Hepatocyte (in vitro differentiated cells): Measurements from ENCODE around the gene KIAA0408. TPM values are rescaled to one million over a fixed set of nuclear protein-coding genes. Genes with fewer than 3 reads are reported as not detected.
A peak's percentile ranks its signal among the peaks of the same experiment; 100 is the strongest.

Source experiments
- DNase-seq: peaks from one replicate; pipeline ENCODE4 v3.0.0-alpha.2; 2016; ENCODE audit warnings: low spot score
- H2AFZ ChIP-seq: fragments of 200-600 bp; sonication (generic); 2 replicates; pipeline ENCODE4 v1.6.0; 2016; ENCODE audit warnings: antibody characterized with exemption, mild to moderate bottlenecking
- H3K27ac ChIP-seq: fragments of 200-600 bp; sonication (generic); 2 replicates; pipeline ENCODE4 v1.5.1; 2016; ENCODE audit warnings: mild to moderate bottlenecking
- H3K27me3 ChIP-seq: fragments of 200-600 bp; sonication (generic); 2 replicates; pipeline ENCODE4 v1.6.1; 2016
- H3K36me3 ChIP-seq: fragments of 200-600 bp; sonication (generic); replicated peaks from 2 replicates; pipeline ENCODE4 v1.5.1; 2016; ENCODE audit warnings: low read depth; ENCODE audit not compliant: insufficient read depth
- H3K4me1 ChIP-seq: fragments of 200-600 bp; sonication (generic); 2 replicates; pipeline ENCODE4 v1.5.1; 2016; ENCODE audit warnings: mild to moderate bottlenecking, moderate library complexity; ENCODE audit not compliant: insufficient read depth
- H3K4me2 ChIP-seq: fragments of 200-600 bp; sonication (generic); 2 replicates; pipeline ENCODE4 v1.6.0; 2016
- H3K4me3 ChIP-seq: fragments of 200-600 bp; sonication (generic); 2 replicates; pipeline ENCODE4 v1.5.1; 2016; ENCODE audit warnings: mild to moderate bottlenecking
- H3K79me2 ChIP-seq: fragments of 200-600 bp; sonication (generic); 2 replicates; pipeline ENCODE4 v1.6.0; 2017; ENCODE audit warnings: mild to moderate bottlenecking
- H3K9me2 ChIP-seq: fragments of 200-600 bp; sonication (generic); replicated peaks from 2 replicates; pipeline ENCODE4 v1.6.0; 2017; ENCODE audit warnings: mild to moderate bottlenecking; ENCODE audit not compliant: insufficient read depth
- H3K9me3 ChIP-seq: fragments of 200-600 bp; sonication (generic); 2 replicates; pipeline ENCODE4 v1.5.1; 2016; ENCODE audit warnings: low read depth, mild to moderate bottlenecking
- H4K20me1 ChIP-seq: fragments of 200-600 bp; sonication (generic); 2 replicates; pipeline ENCODE4 v1.6.0; 2016; ENCODE audit warnings: mild to moderate bottlenecking; ENCODE audit not compliant: insufficient read depth, poor library complexity, severe bottlenecking
- CTCF ChIP-seq: fragments of 200-600 bp; sonication (generic); IDR thresholded peaks from 2 replicates; pipeline ENCODE4 v1.5.1; 2016; ENCODE audit warnings: antibody characterized with exemption, mild to moderate bottlenecking; ENCODE audit not compliant: poor library complexity
- EZH2 ChIP-seq: fragments of 200-600 bp; sonication (generic); IDR thresholded peaks from 2 replicates; pipeline ENCODE4 v1.6.1; 2016; ENCODE audit warnings: antibody characterized with exemption, mild to moderate bottlenecking, borderline replicate concordance
- EZH2phosphoT487 ChIP-seq: fragments of 200-600 bp; sonication (generic); IDR thresholded peaks from one replicate; pipeline ENCODE4 v1.6.1; 2018; ENCODE audit warnings: antibody characterized with exemption, mild to moderate bottlenecking, low read depth, moderate library complexity; ENCODE audit not compliant: unreplicated experiment, severe bottlenecking
- WGBS: methylation state at CpG from one replicate; pipeline ENCODE4 v1.1.6; 2016; ENCODE audit warnings: low lambda C conversion rate; ENCODE audit errors: missing lambda C conversion rate; 5-methylcytosine and 5-hydroxymethylcytosine counted together
- polyA plus RNA-seq: library from polyadenylated mRNA; unstranded; fragments of >200 nt; fragmentation: Nextera tagmentation; extraction: Ambion mirVana; gene quantifications from 2 replicates; pipeline ENCODE4 v1.2.1, GENCODE V29; 2016
- total RNA-seq: library from RNA; depleted of rRNA; stranded (reverse); fragments of >200 nt; gene quantifications from 2 replicates; pipeline ENCODE4 v1.2.3, GENCODE V29; 2014

KIAA0408 gene
- total and polyA plus RNA-seq, 2 experiments from 2014 or later = 2.1 to 7.4 TPM

GRCh38 chr6:127466416-127466815 is 7.2 kb upstream of the KIAA0408 start:
- Histone ChIP-seq H3K27me3 (no peaks in the 10 kb centered on the region), H3K36me3 (no peaks in the 10 kb centered on the region), H4K20me1 (no peaks in the 10 kb centered on the region), H3K27ac (no peak overlapping the region), H3K4me1 (no peaks in the 10 kb centered on the region), H3K9me3 (no peaks in the 10 kb centered on the region), H3K9me2 (no peaks in the 10 kb centered on the region), H3K79me2 (no peaks in the 10 kb centered on the region), H2AFZ (no peak overlapping the region), H3K4me2 (no peak overlapping the region), H3K4me3 (no peak overlapping the region)
- no peak for TF ChIP-seq EZH2
- TF ChIP-seq CTCF = no peak
- no peak for TF ChIP-seq EZH2phosphoT487
- DNase-seq = no peak
- 74% methylated on average over 5 of the region's 5 CpGs for WGBS

GRCh38 chr6:127464881-127465459 is 5.8 kb upstream of the KIAA0408 start:
- peak; percentile 79 for DNase-seq
- no peak overlapping the region for H3K4me2 ChIP-seq

GRCh38 chr6:127464161-127464880 is 5.1 kb upstream of the KIAA0408 start:
- no peaks in the 10 kb centered on the region for H3K9me3 ChIP-seq
- no peak for DNase-seq
- no peaks in the 10 kb centered on the region for H3K9me2 ChIP-seq
- no peak overlapping the region for H3K4me2 ChIP-seq
- 55% methylated on average over 6 of the region's 6 CpGs for WGBS
- peak overlapping the region; percentile 34 for H3K27ac ChIP-seq
- H3K4me1 ChIP-seq = peaks cover 8% of the 10 kb centered on the region
- TF ChIP-seq CTCF = no peak
- TF ChIP-seq EZH2 = no peak
- no peak for TF ChIP-seq EZH2phosphoT487
- no peaks in the 10 kb centered on the region for H3K27me3 ChIP-seq
- H3K36me3 ChIP-seq = no peaks in the 10 kb centered on the region
- no peaks in the 10 kb centered on the region for H3K79me2 ChIP-seq
- H4K20me1 ChIP-seq = no peaks in the 10 kb centered on the region
- H2AFZ ChIP-seq = no peak overlapping the region
- H3K4me3 ChIP-seq = no peak overlapping the region

More at GRCh38 chr6:127464881-127465459, 5.8 kb upstream of the KIAA0408 start:
- H3K79me2 ChIP-seq = no peaks in the 10 kb centered on the region
- TF ChIP-seq EZH2phosphoT487 = no peak
- peak; percentile 82 for TF ChIP-seq CTCF
- H3K9me3 ChIP-seq = no peaks in the 10 kb centered on the region
- WGBS = 40% methylated on average over 3 of the region's 3 CpGs
- H3K36me3 ChIP-seq = no peaks in the 10 kb centered on the region
- H3K27me3 ChIP-seq = no peaks in the 10 kb centered on the region
- no peak overlapping the region for H3K4me3 ChIP-seq
- peak overlapping the region; percentile 34 for H3K27ac ChIP-seq
- peaks cover 6% of the 10 kb centered on the region for H3K4me1 ChIP-seq
- H3K9me2 ChIP-seq = no peaks in the 10 kb centered on the region
- no peak overlapping the region for H2AFZ ChIP-seq
- H4K20me1 ChIP-seq = no peaks in the 10 kb centered on the region
